HepG2 (cell line): Measurements from ENCODE around the gene MEF2A.

Experiments
- CTCF ChIP-seq: sonication (generic); formaldehyde crosslinking; IDR thresholded peaks from 2 replicates; pipeline ENCODE4 v1.5.0; 2020; ENCODE audit warnings: mild to moderate bottlenecking, missing genetic modification reagents, moderate library complexity
- PTBP1 ChIP-seq: fragments of 200-400 bp; formaldehyde crosslinking; IDR thresholded peaks from 2 replicates; pipeline ENCODE4 v1.6.1; 2018; ENCODE audit warnings: low read length, low read depth; ENCODE audit not compliant: poor library complexity, severe bottlenecking
- SMARCE1 ChIP-seq: fragments of 450-650 bp; IDR thresholded peaks from 2 replicates; pipeline ENCODE4 v1.6.1; 2017; ENCODE audit warnings: borderline replicate concordance
- ZNF138 ChIP-seq: sonication (generic); formaldehyde crosslinking; IDR thresholded peaks from 2 replicates; pipeline ENCODE4 v1.5.0; 2020; ENCODE audit warnings: mild to moderate bottlenecking, low read depth, missing genetic modification reagents

- TF ChIP-seq ZNF138 (CRISPR knock-in tag) (no peak), SMARCE1 (no peak), CTCF (CRISPR knock-in tag) (no peak), PTBP1 (no peak)
Measured at GRCh38 chr15:99727733-99728132, 161.9 kb downstream of the MEF2A start.
